Tibial nerve (tissue), 4 donors: Measurements from ENCODE around the gene SH2D7.

Experiments used
- CTCF ChIP-seq, 5 experiments: fragments of 200-600 bp in 3 of 5; fragments of 450-650 bp in 2 of 5; sonication (generic) in 3 of 5; IDR thresholded peaks; one replicate each; pipeline ENCODE4 v1.5.1; 2016 to 2019; ENCODE audit warnings: antibody characterized with exemption in 5 of 5, mild to moderate bottlenecking in 3 of 5, moderate library complexity in 2 of 5
- EP300 ChIP-seq, 2 donors: sonication (generic); formaldehyde crosslinking; IDR thresholded peaks; one replicate each; pipeline ENCODE4 v1.6.1; 2017; ENCODE audit warnings: antibody characterized with exemption in 2 of 2, mild to moderate bottlenecking in 1 of 2
- POLR2A ChIP-seq, 2 donors: fragments of 450-650 bp; IDR thresholded peaks; one replicate each; pipeline ENCODE4 v1.6.1; 2017; ENCODE audit warnings: antibody characterized with exemption in 2 of 2, mild to moderate bottlenecking in 2 of 2, moderate library complexity in 2 of 2

DNA sequence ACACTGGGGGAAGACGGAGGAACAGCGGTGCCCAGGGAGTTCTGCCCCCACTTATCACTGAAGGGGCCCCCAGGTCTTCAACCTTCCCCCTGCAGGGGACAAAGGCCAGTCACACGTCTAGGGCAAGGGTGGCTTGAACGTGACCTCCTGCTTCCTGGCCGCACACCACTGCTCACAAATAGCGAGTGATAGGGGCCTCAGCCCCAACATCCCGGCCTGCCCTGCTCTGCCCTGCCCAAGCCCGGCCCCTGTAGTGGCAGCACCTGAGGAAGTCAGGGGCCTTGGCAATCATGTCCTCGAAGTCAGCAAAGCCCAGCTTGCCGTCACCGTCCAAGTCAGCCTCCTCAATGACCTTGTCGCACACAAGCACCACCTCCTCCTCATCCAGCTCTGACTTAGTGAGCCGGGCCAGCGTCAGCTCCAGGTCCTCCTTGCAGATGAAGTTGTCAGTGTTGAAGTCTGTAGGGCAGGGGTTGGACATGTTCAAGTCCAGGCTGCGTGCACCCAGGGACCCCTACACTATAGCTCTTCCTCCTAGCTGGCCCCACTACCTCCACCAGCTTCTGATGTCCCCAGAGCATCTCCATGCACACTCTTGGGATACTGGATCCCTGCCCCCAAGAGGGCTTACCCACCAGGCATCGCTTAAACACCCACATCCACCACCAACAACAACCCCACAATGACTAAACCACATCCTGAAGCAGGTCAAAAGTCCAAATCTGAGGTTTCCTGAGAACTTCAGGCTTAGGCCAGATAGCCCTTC lies 13.3 kb downstream of the SH2D7 start:
- no peak for TF ChIP-seq CTCF (IDR thresholded peaks at IDR 0.05)
- TF ChIP-seq POLR2A (IDR thresholded peaks at IDR 0.05) = no peak
- no peak for TF ChIP-seq EP300 (IDR thresholded peaks at IDR 0.05)
